ENCODE measurements around the gene GMDS. TPM values are rescaled to one million over a fixed set of nuclear protein-coding genes. Genes with fewer than 3 reads are reported as not detected.

The GMDS gene
- total and polyA plus RNA-seq, 7 donors = 2.8 to 6.6 (median 4.7) TPM

DNA sequence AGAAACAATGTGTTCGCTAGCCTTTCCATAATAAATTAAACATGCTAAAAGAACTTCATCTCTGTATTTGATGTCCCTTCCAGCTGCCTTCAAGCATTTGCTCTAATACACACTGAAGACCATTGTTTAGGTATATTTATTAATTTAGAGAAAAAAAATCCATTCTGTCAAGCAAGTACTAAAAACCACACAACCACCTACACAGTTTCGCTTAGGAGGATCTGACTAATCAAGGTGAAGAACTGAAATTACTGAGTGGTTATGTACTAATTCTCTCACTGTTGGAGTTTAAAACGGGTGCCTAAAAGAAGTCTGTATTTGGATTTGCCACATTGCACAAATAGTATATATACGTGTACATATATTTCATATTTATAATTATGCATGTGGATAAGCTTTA is 58.9 kb downstream of the GMDS start:
- 94 to 96% (median 95%) methylated on average over 4 of the region's 4 CpGs for WGBS, 3 donors
- intact Hi-C loops (cut with DNase I) = no loop called here
- DNase-seq (no peak), ATAC-seq (no peak)
- Histone ChIP-seq H3K4me1 (no peaks in the 10 kb centered on the region), H3K36me3 (ENCODE audit: insufficient read depth in 1 of 2, low read depth in 1 of 2) (no peaks in the 10 kb centered on the region), H3K27ac (no peak overlapping the region), H3K27me3 (ENCODE audit: insufficient read depth in 3 of 3, low read length in 2 of 3) (no peaks in the 10 kb centered on the region), H3K9me3 (no peaks in the 10 kb centered on the region), H3K4me3 (no peak overlapping the region)
- no peak for TF ChIP-seq CTCF (IDR thresholded peaks at IDR 0.05)

- no peaks in the 10 kb centered on the region for H3K9me3 ChIP-seq
- no peaks in the 10 kb centered on the region for H3K27me3 ChIP-seq (ENCODE audit: insufficient read depth in 3 of 3, low read length in 2 of 3)
- WGBS, 3 donors = 69 to 78% (median 73%) methylated on average over 2 of the region's 2 CpGs
- no peaks in the 10 kb centered on the region for H3K36me3 ChIP-seq (ENCODE audit: insufficient read depth in 1 of 2, low read depth in 1 of 2)
- TF ChIP-seq CTCF (IDR thresholded peaks at IDR 0.05) = no peak
- no peak for ATAC-seq
- DNase-seq = no peak
- no peak overlapping the region for H3K4me3 ChIP-seq
- intact Hi-C loops (cut with DNase I) = no loop called here
- no peaks in the 10 kb centered on the region for H3K4me1 ChIP-seq
- no peak overlapping the region for H3K27ac ChIP-seq
Observed at GRCh38 chr6:2185466-2185865, 59.9 kb downstream of the GMDS start.

- Histone ChIP-seq H3K27ac (no peak overlapping the region), H3K4me1 (peaks cover 1% of the 10 kb centered on the region), H3K9me3 (no peaks in the 10 kb centered on the region), H3K27me3 (ENCODE audit: insufficient read depth in 3 of 3, low read length in 2 of 3) (no peaks in the 10 kb centered on the region), H3K36me3 (ENCODE audit: insufficient read depth in 1 of 2, low read depth in 1 of 2) (no peaks in the 10 kb centered on the region), H3K4me3 (no peak overlapping the region)
- intact Hi-C loops (cut with DNase I) = no loop called here
- no peak for DNase-seq
- no peak for TF ChIP-seq CTCF (IDR thresholded peaks at IDR 0.05)
- 92 to 94% (median 93%) methylated on average over 7 of the region's 7 CpGs for WGBS, 3 donors
- no peak for ATAC-seq
Observed at GRCh38 chr6:2184700-2185455, 60.5 kb downstream of the GMDS start.

- no peak overlapping the region for H3K27ac ChIP-seq
- no peak overlapping the region for H3K4me3 ChIP-seq
- no peaks in the 10 kb centered on the region for H3K9me3 ChIP-seq
- WGBS, 3 donors = 96 to 100% (median 99%) methylated on average over 1 of the region's 1 CpG
- H3K36me3 ChIP-seq (ENCODE audit: insufficient read depth in 1 of 2, low read depth in 1 of 2) = no peaks in the 10 kb centered on the region
- TF ChIP-seq CTCF (IDR thresholded peaks at IDR 0.05) = no peak
- no peaks in the 10 kb centered on the region for H3K27me3 ChIP-seq (ENCODE audit: insufficient read depth in 3 of 3, low read length in 2 of 3)
- no peak for ATAC-seq
- DNase-seq = no peak
- peaks cover 2% of the 10 kb centered on the region for H3K4me1 ChIP-seq
- intact Hi-C loops (cut with DNase I) = no loop called here
Observed at GRCh38 chr6:2183752-2184151, 61.7 kb downstream of the GMDS start.

DNA sequence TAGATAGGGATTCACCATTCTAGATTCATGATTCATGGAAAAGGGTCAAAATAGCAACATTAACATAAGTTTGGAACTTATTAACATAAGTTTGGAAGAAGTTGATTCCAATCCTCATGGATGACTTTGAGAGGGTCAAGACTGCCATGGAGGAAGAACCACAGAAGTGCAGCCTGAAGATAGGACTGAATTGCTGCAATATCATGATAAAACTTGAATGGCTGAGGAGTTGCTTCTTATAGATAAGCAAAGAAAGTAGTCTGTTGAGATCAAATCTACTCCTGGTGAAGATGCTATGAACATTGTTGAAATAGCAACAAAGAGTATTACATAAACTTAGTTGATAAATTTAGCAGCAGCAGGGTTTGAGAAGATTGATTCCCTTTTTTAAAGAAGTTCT is 62.2 kb downstream of the GMDS start:
- Histone ChIP-seq H3K27me3 (ENCODE audit: insufficient read depth in 3 of 3, low read length in 2 of 3) (no peaks in the 10 kb centered on the region), H3K36me3 (ENCODE audit: insufficient read depth in 1 of 2, low read depth in 1 of 2) (no peaks in the 10 kb centered on the region), H3K4me3 (no peak overlapping the region), H3K9me3 (peaks cover 3% of the 10 kb centered on the region), H3K27ac (no peak overlapping the region), H3K4me1 (peaks cover 2% of the 10 kb centered on the region)
- TF ChIP-seq CTCF (IDR thresholded peaks at IDR 0.05) = no peak
- ATAC-seq (no peak), DNase-seq (no peak)
- intact Hi-C loops (cut with DNase I) = no loop called here

Data from psoas muscle (tissue), 8 donors.